Measurements from ENCODE around the gene ARMS2.

ARMS2 gene

DNA sequence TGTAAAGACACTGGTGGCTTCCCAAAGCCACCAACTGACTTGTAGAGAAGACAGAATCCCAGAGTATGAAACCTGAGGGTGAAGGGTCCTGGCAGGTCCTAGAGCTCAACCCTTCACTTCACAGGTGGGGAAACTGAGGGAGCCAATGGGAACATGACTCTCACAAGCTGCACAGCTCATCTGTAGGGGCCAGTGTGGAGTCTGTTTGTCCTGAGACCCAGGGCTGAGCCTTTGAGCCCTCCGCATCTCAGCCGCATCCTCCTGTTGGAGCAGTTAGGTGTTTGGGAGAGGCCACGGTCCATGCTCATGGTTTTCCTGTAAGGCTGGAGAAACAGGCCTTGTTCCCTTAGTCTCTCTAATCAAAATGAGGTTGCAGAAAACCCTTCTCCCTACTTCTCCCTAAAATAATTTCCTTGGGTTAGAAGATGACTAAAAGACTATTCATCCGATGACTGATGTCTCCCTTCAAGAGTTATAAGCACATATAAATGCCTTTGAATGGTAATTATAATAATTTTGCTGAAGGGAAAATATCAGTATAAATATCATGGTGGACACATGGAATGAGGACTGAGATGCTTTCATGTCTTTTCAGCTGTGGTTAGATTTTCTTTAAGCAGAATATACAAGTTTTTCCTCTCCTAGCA, 17.2 kb downstream of the ARMS2 start:
- no peak for DNase-seq (ENCODE audit: low spot score)

DNA sequence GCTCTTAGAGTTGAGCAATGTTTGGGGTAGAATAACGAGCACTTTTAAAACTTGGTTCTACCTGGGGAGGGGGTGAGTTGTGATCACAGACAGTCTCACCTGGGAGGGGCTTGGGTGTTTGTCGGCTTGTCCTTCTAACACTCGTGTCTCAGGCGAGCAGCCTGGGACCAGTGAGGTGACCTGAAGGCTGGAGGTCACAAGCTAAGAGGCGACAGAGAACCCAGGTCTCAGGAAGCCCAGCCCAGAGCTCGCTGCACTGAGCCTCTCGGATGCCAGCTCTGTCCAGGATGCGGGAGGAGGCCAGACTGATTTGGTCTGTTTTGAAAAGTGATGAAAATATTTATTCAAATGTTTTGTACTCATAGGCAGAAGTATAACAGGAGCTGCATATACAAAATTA, 18.7 kb downstream of the ARMS2 start:
- no peak for DNase-seq (ENCODE audit: low spot score)

GRCh38 chr10:122474131-122474818, 19.8 kb downstream of the ARMS2 start:
- no peak for DNase-seq (ENCODE audit: low spot score)

DNA sequence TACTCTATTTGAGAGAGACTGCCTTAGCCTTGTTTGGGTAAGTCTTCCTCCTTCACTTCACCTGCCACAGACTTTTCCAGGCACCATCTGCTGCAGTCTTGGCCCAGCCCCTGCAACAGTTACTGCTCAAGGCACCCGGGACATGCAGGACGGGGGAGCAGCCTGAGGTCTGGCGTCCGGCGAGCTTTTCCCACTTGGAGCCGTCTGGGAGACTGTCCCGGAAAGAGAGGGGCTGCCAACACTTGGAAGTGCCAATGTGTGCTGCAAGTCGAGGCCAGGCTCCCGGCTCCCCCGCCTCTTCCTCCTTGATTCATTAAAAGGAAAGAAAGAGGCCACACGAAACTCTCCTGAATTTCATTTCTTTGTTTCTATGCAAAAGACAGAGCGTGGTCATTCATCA, 20.6 kb downstream of the ARMS2 start:
- no peak for DNase-seq (ENCODE audit: low spot score)

GRCh38 chr10:122475591-122476332, 21.3 kb downstream of the ARMS2 start:
- DNase-seq (ENCODE audit: low spot score), result no peak

DNA sequence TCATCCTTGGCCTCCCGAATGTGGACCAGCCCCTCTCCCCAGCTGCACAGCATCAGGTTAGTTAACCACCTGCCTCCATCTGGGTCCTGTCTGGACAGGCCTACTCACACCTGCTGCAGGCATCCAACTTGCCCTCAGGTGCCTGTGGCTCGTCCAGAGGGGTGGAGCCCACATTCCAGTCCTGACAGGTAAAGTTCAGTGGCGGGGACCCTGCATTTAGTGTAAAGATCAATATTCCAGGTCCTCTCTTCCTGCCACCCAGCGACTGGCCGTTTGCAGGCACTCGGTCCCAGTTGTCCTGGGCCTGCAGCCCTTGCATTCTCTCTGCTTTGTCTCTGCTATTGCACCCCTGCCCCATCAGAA, 21.9 kb downstream of the ARMS2 start:
- no peak for DNase-seq (ENCODE audit: low spot score)

DNA sequence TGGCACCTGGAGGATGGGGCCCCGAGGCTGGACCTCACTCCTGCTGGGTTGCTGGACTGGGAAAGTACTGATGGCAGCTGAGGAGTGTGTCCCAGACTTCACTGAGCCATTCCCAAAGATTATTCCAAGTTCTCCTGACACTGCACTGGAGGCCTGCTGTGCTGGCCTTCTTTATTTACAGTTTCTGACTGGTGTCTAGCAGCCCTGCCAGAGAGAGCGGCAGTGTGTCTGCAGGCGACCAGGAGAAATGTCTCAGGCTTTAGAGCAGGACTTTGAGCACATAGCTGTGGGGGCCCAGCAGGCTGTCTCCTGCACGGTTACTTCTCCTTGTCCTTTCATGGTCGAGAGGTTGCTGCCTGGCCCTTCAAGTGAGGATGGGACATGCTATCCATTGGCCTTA, 23.0 kb downstream of the ARMS2 start:
- no peak for DNase-seq (ENCODE audit: low spot score)

DNA sequence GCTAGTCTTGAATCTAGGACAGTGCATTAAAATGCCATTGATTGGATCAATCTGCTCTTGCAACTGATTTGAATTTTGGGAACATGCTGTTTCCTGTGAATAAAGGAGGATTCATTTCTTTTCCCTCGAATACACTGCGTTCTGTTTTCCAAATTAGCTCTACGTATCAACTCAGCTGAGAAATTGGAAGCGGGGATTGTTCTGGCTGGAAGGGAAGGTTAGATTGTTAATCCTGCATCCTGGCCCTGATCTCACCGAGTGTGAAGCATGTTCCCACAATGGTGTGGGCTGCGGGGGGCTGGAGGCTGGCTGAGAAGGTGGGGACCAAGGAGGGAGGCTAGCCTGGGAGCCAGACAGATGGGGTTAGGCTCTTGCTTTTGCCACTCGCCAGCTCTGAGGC, 24.5 kb downstream of the ARMS2 start:
- DNase-seq (ENCODE audit: low spot score), result no peak

- DNase-seq (ENCODE audit: low spot score), result no peak
Measured at GRCh38 chr10:122480146-122480833, 25.8 kb downstream of the ARMS2 start.

DNA sequence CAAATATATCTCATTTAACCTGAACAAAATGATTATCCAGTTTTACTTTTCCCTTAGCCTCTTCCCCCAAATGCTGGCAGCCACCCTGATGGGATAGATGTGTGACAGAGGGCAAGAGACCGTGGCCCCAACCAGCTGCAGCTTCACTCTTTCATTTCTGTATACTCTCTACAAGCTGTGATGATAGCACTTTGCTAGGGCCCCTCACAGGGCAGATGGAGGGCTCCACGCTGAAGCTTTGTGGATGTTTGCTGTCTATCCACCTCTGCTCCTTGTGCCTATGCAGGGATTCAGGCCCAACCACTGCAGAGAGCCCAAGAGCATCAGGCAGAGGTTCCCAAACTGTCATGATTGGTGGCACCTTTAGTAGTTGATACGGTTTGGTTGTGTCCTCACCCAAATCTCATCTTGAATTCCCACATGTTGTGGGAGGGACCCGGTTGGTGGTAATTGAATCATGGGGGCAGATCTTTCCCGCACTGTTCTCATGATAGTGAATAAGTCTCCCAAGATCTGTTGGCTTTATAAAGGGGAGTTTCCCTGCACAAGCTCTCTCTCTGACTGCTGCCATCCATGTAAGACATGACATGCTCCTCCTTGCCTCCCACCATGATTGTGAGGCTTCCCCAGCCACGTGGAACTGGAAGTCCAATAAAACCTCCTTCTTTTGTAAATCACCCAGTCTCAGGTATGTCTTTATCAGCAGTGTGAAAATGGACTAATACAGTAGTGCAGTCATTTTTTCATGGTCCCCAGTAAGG, 27.0 kb downstream of the ARMS2 start:
- DNase-seq (ENCODE audit: low spot score), result no peak

DNA sequence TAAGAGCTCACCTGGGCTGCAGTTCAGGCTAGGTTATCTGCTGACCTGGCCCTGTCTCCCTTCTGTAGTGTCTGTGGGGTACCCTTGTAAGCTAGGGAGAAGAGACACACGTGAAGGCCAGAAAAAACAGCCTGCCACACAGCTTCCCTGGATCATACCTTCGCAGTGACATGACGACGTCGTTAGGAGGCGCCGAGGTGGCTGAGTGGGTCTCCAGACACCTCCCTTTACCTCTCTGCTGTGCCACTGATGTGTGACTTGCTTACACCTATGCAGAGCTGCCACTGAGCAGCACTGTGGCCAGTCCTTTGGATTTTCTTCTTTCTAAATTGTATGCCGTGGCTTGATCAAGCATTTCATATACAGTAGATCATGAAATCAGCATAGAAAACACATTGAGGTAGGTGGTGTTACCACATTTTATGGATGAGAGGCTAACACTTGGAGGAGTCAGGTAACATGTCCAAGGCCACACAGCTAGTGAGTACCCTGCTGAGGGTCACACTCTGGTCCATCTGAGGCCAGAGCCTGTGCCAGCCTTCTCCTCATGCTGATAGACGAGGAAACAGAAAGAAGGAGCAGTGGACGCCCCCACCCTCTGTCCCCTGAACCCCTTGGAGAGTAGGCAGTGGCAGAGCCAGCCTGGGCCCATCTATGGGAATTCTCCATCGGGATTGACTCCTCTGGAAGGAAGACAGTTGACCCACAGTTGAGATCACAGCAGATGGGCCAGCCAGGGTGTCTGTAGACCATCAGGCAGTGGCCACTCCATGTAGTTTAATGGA, 30.0 kb downstream of the ARMS2 start:
- no peak for DNase-seq (ENCODE audit: low spot score)

DNA sequence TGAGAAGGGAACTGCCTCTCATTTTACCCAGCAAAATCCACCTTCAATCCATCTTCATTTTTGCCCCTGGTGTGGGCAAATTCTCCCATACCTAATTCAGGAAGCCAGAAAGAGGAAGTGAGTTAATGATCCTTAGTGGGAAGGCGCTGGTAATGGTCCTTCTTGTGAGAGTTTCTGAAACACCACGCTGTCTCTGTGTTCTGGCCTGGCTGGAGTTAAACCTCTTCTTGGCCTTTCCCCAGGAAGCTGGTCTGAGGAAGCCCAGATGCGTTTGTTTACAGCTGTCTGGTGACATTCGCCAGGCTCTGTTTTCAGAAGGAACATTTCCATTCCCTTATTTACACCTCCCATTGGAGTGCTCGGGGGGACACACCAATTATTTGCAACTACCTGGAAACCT, 31.2 kb downstream of the ARMS2 start:
- DNase-seq (ENCODE audit: low spot score), result no peak

DNA sequence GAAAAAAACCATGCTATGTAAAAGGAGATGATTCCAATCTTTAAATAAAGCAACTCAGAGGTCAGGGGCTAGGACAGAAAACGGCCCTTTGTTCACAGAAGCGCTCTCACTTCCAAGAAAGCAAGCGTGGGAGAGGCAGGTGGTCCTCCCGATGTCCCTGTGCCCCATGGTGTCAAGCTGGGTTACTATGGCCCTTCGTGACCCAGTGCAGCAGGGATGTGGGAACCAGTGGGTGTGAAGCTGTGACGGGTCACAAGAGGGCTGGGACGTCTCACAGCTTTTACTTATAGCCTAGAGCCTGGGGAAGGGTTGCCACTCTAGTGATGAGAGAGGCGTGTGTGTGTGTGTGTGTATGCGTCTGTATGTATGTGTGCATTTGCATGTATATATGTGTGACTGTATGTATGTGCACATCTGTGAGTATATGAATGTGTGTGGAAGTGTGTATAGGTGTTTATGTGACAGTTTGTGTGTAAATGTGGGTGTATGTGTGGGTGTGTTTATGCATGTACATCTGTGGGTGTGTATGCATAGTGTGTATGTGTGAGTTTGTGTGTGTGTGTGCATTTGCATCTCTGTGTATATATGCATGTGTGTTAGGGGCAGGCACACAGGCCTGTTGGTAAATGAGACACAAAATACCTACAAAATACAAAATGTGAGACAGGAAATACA, 32.1 kb downstream of the ARMS2 start:
- no peak for DNase-seq (ENCODE audit: low spot score)

- DNase-seq (ENCODE audit: low spot score), result no peak
Measured at GRCh38 chr10:122487174-122487765, 32.8 kb downstream of the ARMS2 start.

GRCh38 chr10:122490268-122490667, 35.8 kb downstream of the ARMS2 start:
- no peak for DNase-seq (ENCODE audit: low spot score)

GRCh38 chr10:122490786-122491680, 36.6 kb downstream of the ARMS2 start:
- DNase-seq (ENCODE audit: low spot score), result no peak

DNA sequence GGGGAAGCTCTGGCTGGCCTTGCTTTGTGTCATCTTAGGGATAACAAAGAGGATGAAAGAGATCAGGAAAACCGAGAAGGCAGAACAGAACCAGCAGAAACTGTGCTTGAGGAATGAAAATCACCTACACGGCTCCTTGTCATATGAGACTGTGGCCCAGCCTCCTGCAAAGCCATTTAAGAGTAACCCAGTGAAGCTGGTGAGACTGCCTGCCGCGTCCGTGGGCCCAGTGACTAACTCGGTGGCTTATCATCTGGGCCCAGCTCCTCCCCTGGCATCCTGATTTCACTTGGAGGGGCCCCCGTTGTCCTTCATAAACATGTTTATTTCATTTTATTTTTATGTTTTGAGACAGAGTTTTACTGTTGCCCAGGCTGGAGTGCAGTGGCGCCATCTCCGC, 37.6 kb downstream of the ARMS2 start:
- DNase-seq (ENCODE audit: low spot score), result no peak

GRCh38 chr10:122492999-122493481, 38.6 kb downstream of the ARMS2 start:
- no peak for DNase-seq (ENCODE audit: low spot score)

- no peak for DNase-seq (ENCODE audit: low spot score)
Measured at GRCh38 chr10:122493761-122494160, 39.3 kb downstream of the ARMS2 start.

Measured in ecto neural progenitor cell (in vitro differentiated cells).